Measurements from ENCODE around the gene IFT57.
"Not testable (repeated sequence)": the region's sequence is repeated elsewhere in the genome, so short reads cannot be mapped to it uniquely, and the experiment has no call there.

IFT57 gene

GRCh38 chr3:108221911-108222852, at the start of gene IFT57:
IFT57 (minus strand) TSS chr3:108222424; CDS start chr3:108222322, 102 bp downstream.
- POLR2A ChIA-PET: no interaction called here
- DNase-seq (ENCODE audit: extremely low spot score): peak; percentile 98

GRCh38 chr3:108271626-108272025, 49.4 kb upstream of the IFT57 start:
- POLR2A ChIA-PET: no interaction called here
- CTCF ChIA-PET: no interaction called here
- TF ChIP-seq SUZ12 (IDR thresholded peaks at IDR 0.05) (no peak), PKNOX1 (IDR thresholded peaks at IDR 0.05) (no peak), BHLHE40 (IDR thresholded peaks at IDR 0.05; ENCODE audit: borderline replicate concordance) (no peak), L3MBTL2 (conservative IDR thresholded peaks at IDR 0.05) (no peak), FOXK2 (IDR thresholded peaks at IDR 0.05) (no peak), FOXA1 (IDR thresholded peaks at IDR 0.05) (no peak), SP1 (IDR thresholded peaks at IDR 0.05) (no peak), CTBP1 (IDR thresholded peaks at IDR 0.05; ENCODE audit: borderline replicate concordance) (no peak), FOXM1 (IDR thresholded peaks at IDR 0.05; ENCODE audit: borderline replicate concordance) (no peak), ZNF384 (IDR thresholded peaks at IDR 0.05) (no peak), ARNT (IDR thresholded peaks at IDR 0.05) (no peak), LEF1 (IDR thresholded peaks at IDR 0.05; ENCODE audit: borderline replicate concordance) (no peak), TARDBP (IDR thresholded peaks at IDR 0.05) (no peak), NFRKB (IDR thresholded peaks at IDR 0.05) (no peak)
- DNase-seq (ENCODE audit: extremely low spot score): no peak

More at GRCh38 chr3:108221911-108222852, at the start of gene IFT57:
- CTCF ChIA-PET: interaction anchor here (0.9 kb wide), 1 partner anchor 69 kb away, joined by 4 read pairs; no protein-coding TSS in a partner anchor
- TF ChIP-seq L3MBTL2 (conservative IDR thresholded peaks at IDR 0.05) (peak; percentile 78), ELF4 (IDR thresholded peaks at IDR 0.05) (no peak), TARDBP (IDR thresholded peaks at IDR 0.05) (no peak), PKNOX1 (IDR thresholded peaks at IDR 0.05) (peak; percentile 57; the same call in 1 of the 2 replicates), BHLHE40 (IDR thresholded peaks at IDR 0.05; ENCODE audit: borderline replicate concordance) (no peak)

GRCh38 chr3:108268235-108268634, 46.0 kb upstream of the IFT57 start:
- CTCF ChIA-PET: interaction anchor here (0.7 kb wide), 1 partner anchor 183 kb away, joined by 4 read pairs; no protein-coding TSS in a partner anchor

GRCh38 chr3:108264534-108265298, 42.5 kb upstream of the IFT57 start:
- CTCF ChIA-PET; DNase-seq (ENCODE audit: extremely low spot score); POLR2A ChIA-PET: not testable (repeated sequence)

More at GRCh38 chr3:108268235-108268634, 46.0 kb upstream of the IFT57 start:
- POLR2A ChIA-PET; DNase-seq (ENCODE audit: extremely low spot score): not testable (repeated sequence)

GRCh38 chr3:108255131-108255530, 32.9 kb upstream of the IFT57 start:
- ChIA-PET POLR2A (no interaction called here), CTCF (no interaction called here)
- DNase-seq (ENCODE audit: extremely low spot score): no peak
- TF ChIP-seq ZNF384 (IDR thresholded peaks at IDR 0.05) (no peak), FOXK2 (IDR thresholded peaks at IDR 0.05) (no peak)

- DNase-seq (ENCODE audit: extremely low spot score): no peak
- TF ChIP-seq CTBP1 (IDR thresholded peaks at IDR 0.05; ENCODE audit: borderline replicate concordance): no peak
- TF ChIP-seq ARNT (IDR thresholded peaks at IDR 0.05): no peak
- TF ChIP-seq FOXM1 (IDR thresholded peaks at IDR 0.05; ENCODE audit: borderline replicate concordance): no peak
- TF ChIP-seq SUZ12 (IDR thresholded peaks at IDR 0.05): no peak
- TF ChIP-seq LEF1 (IDR thresholded peaks at IDR 0.05; ENCODE audit: borderline replicate concordance): no peak
- no peak for TF ChIP-seq BHLHE40 (IDR thresholded peaks at IDR 0.05; ENCODE audit: borderline replicate concordance)
- no peak for TF ChIP-seq HDGF (IDR thresholded peaks at IDR 0.05; ENCODE audit: borderline replicate concordance)
- TF ChIP-seq ELF4 (IDR thresholded peaks at IDR 0.05): no peak
- TF ChIP-seq PKNOX1 (IDR thresholded peaks at IDR 0.05): no peak
- TF ChIP-seq FOXK2 (IDR thresholded peaks at IDR 0.05): no peak
- TF ChIP-seq SP1 (IDR thresholded peaks at IDR 0.05): no peak
- TF ChIP-seq TARDBP (IDR thresholded peaks at IDR 0.05): no peak
- ChIA-PET CTCF (no interaction called here), POLR2A (no interaction called here)
These were observed 29.6 kb upstream of the IFT57 start for GRCh38 chr3:108251844-108252243.

- no peak for TF ChIP-seq SUZ12 (IDR thresholded peaks at IDR 0.05)
- no peak for TF ChIP-seq ZNF384 (IDR thresholded peaks at IDR 0.05)
- TF ChIP-seq LEF1 (IDR thresholded peaks at IDR 0.05; ENCODE audit: borderline replicate concordance): no peak
- TF ChIP-seq NFRKB (IDR thresholded peaks at IDR 0.05): no peak
- TF ChIP-seq ARNT (IDR thresholded peaks at IDR 0.05): no peak
- TF ChIP-seq FOXM1 (IDR thresholded peaks at IDR 0.05; ENCODE audit: borderline replicate concordance): no peak
- no peak for TF ChIP-seq L3MBTL2 (conservative IDR thresholded peaks at IDR 0.05)
- no peak for TF ChIP-seq FOXK2 (IDR thresholded peaks at IDR 0.05)
- no peak for TF ChIP-seq BHLHE40 (IDR thresholded peaks at IDR 0.05; ENCODE audit: borderline replicate concordance)
- no peak for TF ChIP-seq ELF4 (IDR thresholded peaks at IDR 0.05)
- no peak for TF ChIP-seq SP1 (IDR thresholded peaks at IDR 0.05)
- no peak for TF ChIP-seq PKNOX1 (IDR thresholded peaks at IDR 0.05)
- POLR2A ChIA-PET: no interaction called here
- DNase-seq (ENCODE audit: extremely low spot score): no peak
- CTCF ChIA-PET: no interaction called here
These were observed 29.0 kb upstream of the IFT57 start for GRCh38 chr3:108251265-108251664.

Measured in HEK293T (cell line).